Astrocyte of the cerebellum (primary cell): ENCODE data around the gene CST1.
"Not testable (repeated sequence)": the region's sequence is repeated elsewhere in the genome, so short reads cannot be mapped to it uniquely, and the experiment has no call there.

ENCODE experiments used
- DNase-seq: peaks from one replicate; pipeline ENCODE4 v3.0.0-alpha.2; 2011; ENCODE audit warnings: low read depth
- H3K4me3 ChIP-seq: 2 replicates; pipeline ENCODE4 v1.5.1; 2011; ENCODE audit warnings: mild to moderate bottlenecking, low read depth, low read length, moderate library complexity
- in situ Hi-C: cut with HindIII; loops from 2 replicates; pipeline ENCODE4 v1.10.0; 2017; ENCODE audit warnings: low sequenced_read_pairs
- TF ChIP-seq, protein P1 (sequence below): IDR thresholded peaks from 2 replicates; pipeline ENCODE4 v1.5.1; 2012; ENCODE audit warnings: low read length, low read depth, moderate library complexity, mild to moderate bottlenecking; ENCODE audit errors: missing control alignments

Gene CST1, protein sequence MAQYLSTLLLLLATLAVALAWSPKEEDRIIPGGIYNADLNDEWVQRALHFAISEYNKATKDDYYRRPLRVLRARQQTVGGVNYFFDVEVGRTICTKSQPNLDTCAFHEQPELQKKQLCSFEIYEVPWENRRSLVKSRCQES

DNA sequence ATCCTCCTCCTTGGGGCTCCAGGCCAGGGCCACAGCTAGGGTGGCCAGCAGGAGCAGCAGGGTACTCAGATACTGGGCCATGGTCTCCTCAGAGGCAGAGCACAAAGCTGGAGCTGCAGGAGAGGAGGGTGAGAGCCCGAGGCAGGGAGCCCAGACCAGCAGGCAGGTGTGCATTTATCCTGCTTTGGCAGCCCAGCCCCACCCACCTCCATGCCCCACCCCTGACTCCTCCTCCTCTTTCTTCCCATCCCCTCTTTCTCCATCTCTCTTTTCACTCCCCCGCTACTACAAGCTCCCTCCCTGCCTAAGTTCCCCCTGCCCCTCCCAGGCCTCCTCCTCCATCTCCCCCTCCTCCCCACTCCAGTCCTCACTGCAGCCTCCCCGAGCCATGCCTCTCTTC lies at the start of gene CST1:
Gene CST1 (minus strand): TSS at position 150 of the 400 bp plus-strand sequence. CDS start 69 bp downstream, at position 81.
- in situ Hi-C loops, H3K4me3 ChIP-seq, DNase-seq: not testable (repeated sequence)

DNA sequence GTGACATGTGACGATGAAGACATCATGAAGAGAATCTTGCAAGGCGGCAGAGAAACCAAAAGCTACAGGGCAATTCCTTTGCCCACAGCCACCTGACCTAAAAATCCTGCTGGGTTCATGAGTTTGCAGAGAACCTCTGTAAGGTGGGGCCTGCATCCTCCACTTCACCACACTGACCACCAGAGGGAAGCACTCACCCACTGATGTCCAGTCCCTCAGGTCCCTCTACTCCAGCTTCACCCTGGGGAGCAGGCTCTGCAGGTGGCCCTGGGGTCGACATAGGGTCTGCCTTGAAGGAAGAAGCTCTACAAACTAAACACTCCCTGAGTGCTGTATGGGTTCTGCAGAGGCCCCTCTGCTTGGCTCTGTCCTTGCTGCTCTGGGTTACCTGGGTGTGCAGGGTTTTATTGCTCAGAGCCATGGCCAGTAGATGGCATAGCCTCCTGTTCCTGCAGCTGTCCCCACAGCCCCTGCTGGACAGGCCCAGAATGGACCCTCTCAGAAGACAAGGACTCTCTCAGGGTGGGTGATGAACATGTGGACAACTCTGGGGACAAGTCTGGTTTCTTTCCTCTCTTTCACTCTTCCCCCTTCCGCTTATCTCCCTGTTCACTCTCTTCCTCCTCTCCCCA lies 48.6 kb upstream of the CST1 start:
- TF ChIP-seq, protein P1, sequence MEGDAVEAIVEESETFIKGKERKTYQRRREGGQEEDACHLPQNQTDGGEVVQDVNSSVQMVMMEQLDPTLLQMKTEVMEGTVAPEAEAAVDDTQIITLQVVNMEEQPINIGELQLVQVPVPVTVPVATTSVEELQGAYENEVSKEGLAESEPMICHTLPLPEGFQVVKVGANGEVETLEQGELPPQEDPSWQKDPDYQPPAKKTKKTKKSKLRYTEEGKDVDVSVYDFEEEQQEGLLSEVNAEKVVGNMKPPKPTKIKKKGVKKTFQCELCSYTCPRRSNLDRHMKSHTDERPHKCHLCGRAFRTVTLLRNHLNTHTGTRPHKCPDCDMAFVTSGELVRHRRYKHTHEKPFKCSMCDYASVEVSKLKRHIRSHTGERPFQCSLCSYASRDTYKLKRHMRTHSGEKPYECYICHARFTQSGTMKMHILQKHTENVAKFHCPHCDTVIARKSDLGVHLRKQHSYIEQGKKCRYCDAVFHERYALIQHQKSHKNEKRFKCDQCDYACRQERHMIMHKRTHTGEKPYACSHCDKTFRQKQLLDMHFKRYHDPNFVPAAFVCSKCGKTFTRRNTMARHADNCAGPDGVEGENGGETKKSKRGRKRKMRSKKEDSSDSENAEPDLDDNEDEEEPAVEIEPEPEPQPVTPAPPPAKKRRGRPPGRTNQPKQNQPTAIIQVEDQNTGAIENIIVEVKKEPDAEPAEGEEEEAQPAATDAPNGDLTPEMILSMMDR: peak; percentile 59
- H3K4me3 ChIP-seq, in situ Hi-C loops, DNase-seq: not testable (repeated sequence)

DNA sequence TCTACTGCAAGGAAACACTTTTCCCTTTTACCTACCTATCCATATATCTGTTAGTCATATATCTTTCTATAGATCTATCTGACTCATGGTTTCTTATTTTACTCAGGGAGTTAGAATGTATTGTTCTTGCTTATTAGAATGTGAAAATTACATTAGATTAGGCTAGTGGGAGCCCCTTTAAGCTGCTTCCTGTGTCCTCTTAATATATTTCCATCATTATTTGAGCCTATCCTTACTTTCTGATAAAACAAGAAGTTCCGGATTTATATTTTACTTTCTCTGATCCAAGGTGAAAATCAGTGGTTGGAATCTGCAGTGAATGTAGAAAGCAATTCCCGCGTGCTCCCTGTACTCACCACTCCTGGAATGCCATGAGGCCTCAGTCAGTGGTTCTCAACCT lies 44.8 kb upstream of the CST1 start:
- in situ Hi-C loops: no loop called here
- H3K4me3 ChIP-seq: no peak overlapping the region
- TF ChIP-seq, protein P1: no peak
- no peak for DNase-seq

DNA sequence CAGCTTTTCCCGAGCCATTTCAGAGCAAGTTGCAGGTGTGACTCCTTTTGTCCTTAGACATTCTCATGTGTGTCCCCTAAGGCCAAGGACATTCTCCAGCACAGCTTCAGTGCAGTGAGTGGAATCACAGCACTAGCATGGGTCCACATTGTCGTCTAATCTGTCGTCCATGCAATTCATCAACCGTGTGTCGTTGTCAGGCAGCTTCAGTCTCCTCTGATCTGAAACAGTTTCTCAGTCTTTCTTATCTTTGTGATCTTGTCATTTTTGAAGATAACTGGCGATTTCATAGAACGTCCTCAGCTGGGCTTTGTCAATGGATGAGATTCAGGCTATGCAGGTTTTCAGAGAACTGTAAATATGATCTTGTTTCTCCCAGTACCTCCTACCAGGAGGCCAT lies 44.1 kb upstream of the CST1 start:
- in situ Hi-C loops: no loop called here
- no peak overlapping the region for H3K4me3 ChIP-seq
- DNase-seq: no peak
- TF ChIP-seq, protein P1: no peak

DNA sequence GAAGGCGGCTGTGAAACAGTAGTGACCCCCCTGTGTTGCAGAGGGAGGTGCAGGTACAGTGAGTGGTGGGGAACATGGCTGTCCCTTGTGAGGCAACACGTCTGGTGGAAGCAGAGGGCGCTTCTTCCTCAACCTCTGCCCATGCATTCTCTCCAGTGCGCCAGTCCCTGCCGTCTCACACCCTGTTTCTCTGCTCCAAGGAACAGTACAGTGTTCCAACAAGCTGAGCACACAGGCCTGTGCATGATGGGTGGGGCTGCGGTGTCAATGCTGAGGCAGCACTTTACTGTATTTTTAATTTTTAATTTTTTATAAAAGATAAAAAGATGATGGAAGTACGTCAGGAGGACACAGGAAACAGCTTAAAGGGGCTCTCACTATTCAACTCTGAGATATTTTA lies 43.3 kb upstream of the CST1 start:
- in situ Hi-C loops: no loop called here
- DNase-seq: no peak
- TF ChIP-seq, protein P1: no peak

DNA sequence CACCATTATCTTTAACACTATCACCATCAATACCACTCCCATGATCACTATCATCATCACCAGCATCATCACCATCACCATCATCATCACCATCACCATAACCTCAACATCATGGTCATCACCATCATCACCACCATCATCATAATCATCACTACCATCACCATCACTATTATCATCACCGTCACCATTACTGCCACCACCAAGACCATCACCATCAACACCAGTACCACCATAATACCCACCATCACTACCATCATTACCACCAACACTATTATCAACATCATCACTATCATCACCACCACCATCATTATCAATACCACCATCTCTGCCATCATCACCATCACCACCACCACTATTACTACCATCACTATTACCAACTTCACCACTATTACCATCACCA lies 32.7 kb upstream of the CST1 start:
- TF ChIP-seq, protein P1: no peak
- no peak for DNase-seq
- no peak overlapping the region for H3K4me3 ChIP-seq
- in situ Hi-C loops: no loop called here

More for the DNA sequence above, 43.3 kb upstream of the CST1 start:
- no peak overlapping the region for H3K4me3 ChIP-seq

DNA sequence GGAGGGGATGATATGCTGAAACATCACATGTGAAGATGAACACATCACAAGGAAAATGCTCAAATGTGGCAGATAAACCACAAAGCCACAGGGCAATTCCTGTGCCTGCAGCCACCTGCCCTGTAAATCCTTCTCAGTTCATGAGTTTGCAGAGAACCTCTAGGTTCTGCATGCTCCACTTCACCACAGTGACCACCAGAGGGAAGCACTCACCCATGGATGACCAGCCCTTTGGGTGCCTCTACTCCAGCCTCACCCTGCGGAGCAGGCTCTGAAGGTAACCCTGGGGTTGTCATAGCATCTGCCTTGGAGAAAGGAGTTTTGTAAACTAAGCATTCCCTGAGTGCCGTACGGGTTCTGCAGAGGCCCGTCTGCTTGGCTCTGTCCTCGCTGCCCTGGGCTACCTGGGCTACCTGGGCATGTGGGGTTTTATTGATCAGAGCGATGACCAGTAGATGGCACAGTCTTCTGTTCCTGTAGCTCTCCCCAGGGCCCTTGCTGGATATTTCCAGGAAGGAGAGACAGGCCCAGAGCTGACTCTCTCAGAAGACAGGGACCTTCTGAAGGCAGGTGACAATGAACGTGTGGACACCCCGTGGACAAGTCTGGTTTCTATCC lies 31.7 kb upstream of the CST1 start:
- H3K4me3 ChIP-seq: no peak overlapping the region
- TF ChIP-seq, protein P1: peak; percentile 46
- in situ Hi-C loops: no loop called here
- DNase-seq: no peak

DNA sequence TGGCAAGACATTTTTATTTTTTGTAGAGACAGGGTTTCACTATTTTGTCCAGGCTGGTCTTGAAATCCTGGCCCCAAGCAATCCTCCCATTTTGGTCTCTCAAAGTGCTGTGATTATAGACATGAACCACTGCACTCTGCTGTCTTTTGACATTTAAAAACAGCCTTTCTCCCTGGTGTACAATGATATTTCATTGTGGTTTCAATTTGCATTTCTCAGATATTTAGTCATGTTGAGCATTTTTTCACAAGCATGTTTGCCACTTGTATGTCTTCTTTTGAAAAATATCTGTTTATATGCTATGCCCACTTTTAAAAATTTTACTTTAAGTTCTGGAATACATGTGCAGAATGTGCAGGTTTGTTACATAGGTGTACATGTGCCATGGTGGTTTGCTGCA lies 27.9 kb upstream of the CST1 start:
- in situ Hi-C loops: not testable (repeated sequence)

DNA sequence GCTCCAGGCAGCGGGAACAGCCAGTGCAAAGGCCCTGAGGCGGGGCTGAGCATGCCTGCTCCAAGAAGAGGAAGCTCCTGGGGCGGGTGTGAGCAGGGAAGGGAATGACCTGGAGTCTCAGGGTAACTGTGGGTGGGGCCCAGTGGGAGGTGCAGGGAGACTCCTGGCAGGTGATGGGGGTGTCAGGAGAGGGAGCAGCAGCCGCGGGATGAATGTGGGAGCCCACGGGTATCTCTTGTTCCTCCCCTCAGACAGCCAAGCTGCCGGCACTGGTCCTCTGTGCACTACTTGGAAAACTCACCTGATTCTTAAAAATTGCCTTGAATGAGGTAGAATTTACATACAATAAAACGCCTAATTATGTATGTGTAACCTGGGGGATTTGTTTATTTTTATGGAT lies 26.6 kb upstream of the CST1 start:
- H3K4me3 ChIP-seq, in situ Hi-C loops, DNase-seq: not testable (repeated sequence)

More for the DNA sequence above, 27.9 kb upstream of the CST1 start:
- DNase-seq, H3K4me3 ChIP-seq: not testable (repeated sequence)
